HepG2 (cell line): ENCODE data around the gene JAK1. TPM values are rescaled to one million over a fixed set of nuclear protein-coding genes. Genes with fewer than 3 reads are reported as not detected.

Experiments used
- AKAP8 ChIP-seq: sonication (generic); formaldehyde crosslinking; IDR thresholded peaks from 2 replicates; pipeline ENCODE4 v1.5.1; 2020; ENCODE audit warnings: mild to moderate bottlenecking, missing genetic modification reagents
- ARNT2 ChIP-seq: sonication (generic); formaldehyde crosslinking; IDR thresholded peaks from 2 replicates; pipeline ENCODE4 v1.8.0; 2022; ENCODE audit warnings: mild to moderate bottlenecking, low read depth, missing genetic modification reagents, moderate library complexity
- CBX5 ChIP-seq: sonication (generic); formaldehyde crosslinking; IDR thresholded peaks from 2 replicates; pipeline ENCODE4 v1.4.0; 2020; ENCODE audit warnings: missing genetic modification reagents, borderline replicate concordance
- DNMT1 ChIP-seq: sonication (generic); formaldehyde crosslinking; IDR thresholded peaks from 2 replicates; pipeline ENCODE4 v1.5.1; 2020; ENCODE audit warnings: mild to moderate bottlenecking, missing genetic modification reagents
- GZF1 ChIP-seq: sonication (generic); formaldehyde crosslinking; IDR thresholded peaks from 2 replicates; pipeline ENCODE4 v1.5.1; 2020; ENCODE audit warnings: mild to moderate bottlenecking, missing genetic modification reagents
- KLF11 ChIP-seq: IDR thresholded peaks from 2 replicates; pipeline ENCODE4 v1.6.1; 2016; ENCODE audit warnings: missing compliant biosample characterization
- NCOA1 ChIP-seq: sonication (generic); formaldehyde crosslinking; IDR thresholded peaks from 2 replicates; pipeline ENCODE4 v1.9.0; 2021; ENCODE audit warnings: missing genetic modification reagents
- PAX8 ChIP-seq: sonication (generic); formaldehyde crosslinking; IDR thresholded peaks from 2 replicates; pipeline ENCODE4 v1.8.0; 2022; ENCODE audit warnings: mild to moderate bottlenecking, missing genetic modification reagents, borderline replicate concordance
- RCOR2 ChIP-seq: IDR thresholded peaks from 2 replicates; pipeline ENCODE4 v1.6.1; 2016; ENCODE audit warnings: missing biosample characterization, missing genetic modification reagents
- SALL1 ChIP-seq: sonication (generic); formaldehyde crosslinking; IDR thresholded peaks from 2 replicates; pipeline ENCODE4 v1.8.0; 2022; ENCODE audit warnings: mild to moderate bottlenecking, missing genetic modification reagents
- TSC22D2 ChIP-seq: sonication (generic); formaldehyde crosslinking; IDR thresholded peaks from 2 replicates; pipeline ENCODE4 v1.5.1; 2020; ENCODE audit warnings: missing genetic modification reagents, mild to moderate bottlenecking, borderline replicate concordance
- WIZ ChIP-seq: sonication (generic); formaldehyde crosslinking; IDR thresholded peaks from 2 replicates; pipeline ENCODE4 v1.5.1; 2020; ENCODE audit warnings: mild to moderate bottlenecking, missing genetic modification reagents
- ZNF234 ChIP-seq: sonication (generic); formaldehyde crosslinking; conservative IDR thresholded peaks from 2 replicates; pipeline ENCODE4 v1.5.1; 2020; ENCODE audit warnings: mild to moderate bottlenecking, missing genetic modification reagents
- ZNF263 ChIP-seq: sonication (generic); formaldehyde crosslinking; IDR thresholded peaks from 2 replicates; pipeline ENCODE4 v1.4.0; 2020; ENCODE audit warnings: missing genetic modification reagents
- ZNF33B ChIP-seq: sonication (generic); formaldehyde crosslinking; IDR thresholded peaks from 2 replicates; pipeline ENCODE4 v1.5.1; 2020; ENCODE audit warnings: mild to moderate bottlenecking, missing genetic modification reagents
- ZNF383 ChIP-seq: sonication (generic); formaldehyde crosslinking; IDR thresholded peaks from 2 replicates; pipeline ENCODE4 v1.4.0; 2020; ENCODE audit warnings: missing genetic modification reagents, mild to moderate bottlenecking, borderline replicate concordance
- ZNF619 ChIP-seq: sonication (generic); formaldehyde crosslinking; IDR thresholded peaks from 2 replicates; pipeline ENCODE4 v1.4.0; 2020; ENCODE audit warnings: mild to moderate bottlenecking, missing genetic modification reagents
- ZNF652 ChIP-seq: IDR thresholded peaks from 2 replicates; pipeline ENCODE4 v1.6.1; 2016; ENCODE audit warnings: low read depth, borderline replicate concordance
- polyA plus RNA-seq, 8 experiments: library from polyadenylated mRNA; depleted of rRNA in 3 of 8; stranded (reverse) in 7 of 8; unstranded in 1 of 8; fragments of >200 nt; fragmentation: Illumina TruSeq in 4 of 8; extraction: Trizol in 4 of 8; gene quantifications; 2 replicates each; pipeline versions ENCODE4 v1.2.1 to v1.2.3, GENCODE V29; 2011 to 2016; ENCODE audit warnings: low read depth in 4 of 8, missing spikeins in 1 of 8, mixed read lengths in 1 of 8; ENCODE audit not compliant: insufficient read depth in 1 of 8
- total RNA-seq, 5 experiments: library from RNA; depleted of rRNA; stranded (reverse); fragments of >200 nt; fragmentation: Illumina TruSeq; extraction: Trizol; gene quantifications; 2 replicates each; pipeline ENCODE4 v1.2.3, GENCODE V29; 2016; ENCODE audit warnings: low read depth in 1 of 5
- TF ChIP-seq, protein P1 (sequence below): sonication (generic); formaldehyde crosslinking; IDR thresholded peaks from 2 replicates; pipeline ENCODE4 v1.9.0; 2022; ENCODE audit warnings: low read depth, missing genetic modification reagents
- TF ChIP-seq, protein P2 (sequence below): IDR thresholded peaks from 2 replicates; pipeline ENCODE4 v1.6.1; 2016; ENCODE audit warnings: mild to moderate bottlenecking, missing biosample characterization, missing genetic modification reagents
- TF ChIP-seq, protein P3 (sequence below): IDR thresholded peaks from 2 replicates; pipeline ENCODE4 v1.6.1; 2016
- TF ChIP-seq, protein P4 (sequence below): sonication (generic); formaldehyde crosslinking; IDR thresholded peaks from 2 replicates; pipeline ENCODE4 v1.4.0; 2020; ENCODE audit warnings: missing genetic modification reagents
- TF ChIP-seq, protein P5 (sequence below): sonication (generic); formaldehyde crosslinking; conservative IDR thresholded peaks from 2 replicates; pipeline ENCODE4 v1.8.1; 2023; ENCODE audit warnings: missing genetic modification reagents

Gene JAK1
- total and polyA plus RNA-seq, 2 of the 13 experiments (the other 11 are each of a cell fraction or from before 2014, with no cell fraction given), result 23.9 to 42.4 TPM

DNA sequence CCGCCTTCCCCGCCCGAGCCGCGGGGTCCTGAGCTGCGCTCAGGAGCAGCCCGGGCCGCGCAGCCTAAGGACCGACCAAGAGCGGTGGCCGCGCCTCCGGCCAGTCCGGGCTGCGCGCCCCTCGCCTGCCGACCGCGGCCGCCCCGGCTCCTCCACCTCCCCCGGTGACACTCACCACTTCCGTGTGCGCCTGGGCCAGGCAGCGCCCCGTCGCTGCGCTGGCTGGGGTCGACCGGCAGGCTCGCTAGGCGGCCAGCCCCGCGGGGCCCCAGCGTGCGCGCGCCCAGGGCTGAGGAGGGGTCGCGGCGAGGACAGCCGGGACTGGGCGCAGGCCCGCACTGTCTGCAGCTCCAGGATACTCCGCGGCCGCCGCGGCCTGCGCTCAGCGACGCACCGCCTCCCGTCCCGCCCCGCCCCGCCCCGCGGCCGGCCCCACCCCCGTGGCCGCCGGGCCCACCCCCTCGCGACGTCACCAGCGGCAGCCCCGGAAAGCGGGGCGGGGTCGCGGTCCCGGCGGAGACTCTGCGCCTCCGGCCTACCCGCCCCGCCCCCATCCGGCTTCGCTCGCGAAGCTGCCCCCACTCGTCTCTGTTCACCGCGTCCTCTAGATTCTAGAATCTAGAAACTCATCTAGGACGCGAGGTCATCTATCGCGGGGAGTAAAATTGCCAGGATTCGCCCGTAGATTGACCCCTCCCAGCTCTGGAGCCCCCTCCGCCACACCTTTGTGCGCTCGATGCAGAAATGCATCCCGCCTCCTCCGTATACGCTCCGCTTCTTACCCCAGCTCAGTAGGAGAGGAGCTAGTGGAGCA, at the start of gene JAK1 (continued):
- TF ChIP-seq, protein P1, sequence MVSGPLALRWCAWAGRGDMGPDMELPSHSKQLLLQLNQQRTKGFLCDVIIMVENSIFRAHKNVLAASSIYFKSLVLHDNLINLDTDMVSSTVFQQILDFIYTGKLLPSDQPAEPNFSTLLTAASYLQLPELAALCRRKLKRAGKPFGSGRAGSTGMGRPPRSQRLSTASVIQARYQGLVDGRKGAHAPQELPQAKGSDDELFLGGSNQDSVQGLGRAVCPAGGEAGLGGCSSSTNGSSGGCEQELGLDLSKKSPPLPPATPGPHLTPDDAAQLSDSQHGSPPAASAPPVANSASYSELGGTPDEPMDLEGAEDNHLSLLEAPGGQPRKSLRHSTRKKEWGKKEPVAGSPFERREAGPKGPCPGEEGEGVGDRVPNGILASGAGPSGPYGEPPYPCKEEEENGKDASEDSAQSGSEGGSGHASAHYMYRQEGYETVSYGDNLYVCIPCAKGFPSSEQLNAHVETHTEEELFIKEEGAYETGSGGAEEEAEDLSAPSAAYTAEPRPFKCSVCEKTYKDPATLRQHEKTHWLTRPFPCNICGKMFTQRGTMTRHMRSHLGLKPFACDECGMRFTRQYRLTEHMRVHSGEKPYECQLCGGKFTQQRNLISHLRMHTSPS (CRISPR knock-in tag), result no peak
- TF ChIP-seq RCOR2 (CRISPR knock-in tag) (no peak), ZNF652 (CRISPR knock-in tag) (no peak), WIZ (no peak), AKAP8 (CRISPR knock-in tag) (no peak), TSC22D2 (CRISPR knock-in tag) (no peak), ZNF383 (CRISPR knock-in tag) (no peak), DNMT1 (CRISPR knock-in tag) (no peak), GZF1 (CRISPR knock-in tag) (no peak), ARNT2 (CRISPR knock-in tag) (peak; percentile 67), CBX5 (CRISPR knock-in tag) (no peak), PAX8 (CRISPR knock-in tag) (peak; percentile 99; the same call in 1 of the 2 replicates), NCOA1 (CRISPR knock-in tag) (no peak), ZNF263 (no peak), ZNF619 (CRISPR knock-in tag) (no peak), KLF11 (CRISPR knock-in tag) (no peak), SALL1 (peak; percentile 60; the same call in 1 of the 2 replicates), ZNF234 (CRISPR knock-in tag) (no peak), ZNF33B (CRISPR knock-in tag) (no peak)
- TF ChIP-seq, protein P2, sequence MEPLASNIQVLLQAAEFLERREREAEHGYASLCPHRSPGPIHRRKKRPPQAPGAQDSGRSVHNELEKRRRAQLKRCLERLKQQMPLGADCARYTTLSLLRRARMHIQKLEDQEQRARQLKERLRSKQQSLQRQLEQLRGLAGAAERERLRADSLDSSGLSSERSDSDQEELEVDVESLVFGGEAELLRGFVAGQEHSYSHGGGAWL (CRISPR knock-in tag), result no peak
- TF ChIP-seq, protein P3, sequence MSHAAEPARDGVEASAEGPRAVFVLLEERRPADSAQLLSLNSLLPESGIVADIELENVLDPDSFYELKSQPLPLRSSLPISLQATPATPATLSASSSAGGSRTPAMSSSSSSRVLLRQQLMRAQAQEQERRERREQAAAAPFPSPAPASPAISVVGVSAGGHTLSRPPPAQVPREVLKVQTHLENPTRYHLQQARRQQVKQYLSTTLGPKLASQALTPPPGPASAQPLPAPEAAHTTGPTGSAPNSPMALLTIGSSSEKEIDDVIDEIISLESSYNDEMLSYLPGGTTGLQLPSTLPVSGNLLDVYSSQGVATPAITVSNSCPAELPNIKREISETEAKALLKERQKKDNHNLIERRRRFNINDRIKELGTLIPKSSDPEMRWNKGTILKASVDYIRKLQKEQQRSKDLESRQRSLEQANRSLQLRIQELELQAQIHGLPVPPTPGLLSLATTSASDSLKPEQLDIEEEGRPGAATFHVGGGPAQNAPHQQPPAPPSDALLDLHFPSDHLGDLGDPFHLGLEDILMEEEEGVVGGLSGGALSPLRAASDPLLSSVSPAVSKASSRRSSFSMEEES, result no peak
- TF ChIP-seq, protein P4, sequence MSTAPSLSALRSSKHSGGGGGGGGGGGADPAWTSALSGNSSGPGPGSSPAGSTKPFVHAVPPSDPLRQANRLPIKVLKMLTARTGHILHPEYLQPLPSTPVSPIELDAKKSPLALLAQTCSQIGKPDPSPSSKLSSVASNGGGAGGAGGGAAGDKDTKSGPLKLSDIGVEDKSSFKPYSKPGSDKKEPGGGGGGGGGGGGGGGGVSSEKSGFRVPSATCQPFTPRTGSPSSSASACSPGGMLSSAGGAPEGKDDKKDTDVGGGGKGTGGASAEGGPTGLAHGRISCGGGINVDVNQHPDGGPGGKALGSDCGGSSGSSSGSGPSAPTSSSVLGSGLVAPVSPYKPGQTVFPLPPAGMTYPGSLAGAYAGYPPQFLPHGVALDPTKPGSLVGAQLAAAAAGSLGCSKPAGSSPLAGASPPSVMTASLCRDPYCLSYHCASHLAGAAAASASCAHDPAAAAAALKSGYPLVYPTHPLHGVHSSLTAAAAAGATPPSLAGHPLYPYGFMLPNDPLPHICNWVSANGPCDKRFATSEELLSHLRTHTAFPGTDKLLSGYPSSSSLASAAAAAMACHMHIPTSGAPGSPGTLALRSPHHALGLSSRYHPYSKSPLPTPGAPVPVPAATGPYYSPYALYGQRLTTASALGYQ, result no peak
- TF ChIP-seq, protein P5, sequence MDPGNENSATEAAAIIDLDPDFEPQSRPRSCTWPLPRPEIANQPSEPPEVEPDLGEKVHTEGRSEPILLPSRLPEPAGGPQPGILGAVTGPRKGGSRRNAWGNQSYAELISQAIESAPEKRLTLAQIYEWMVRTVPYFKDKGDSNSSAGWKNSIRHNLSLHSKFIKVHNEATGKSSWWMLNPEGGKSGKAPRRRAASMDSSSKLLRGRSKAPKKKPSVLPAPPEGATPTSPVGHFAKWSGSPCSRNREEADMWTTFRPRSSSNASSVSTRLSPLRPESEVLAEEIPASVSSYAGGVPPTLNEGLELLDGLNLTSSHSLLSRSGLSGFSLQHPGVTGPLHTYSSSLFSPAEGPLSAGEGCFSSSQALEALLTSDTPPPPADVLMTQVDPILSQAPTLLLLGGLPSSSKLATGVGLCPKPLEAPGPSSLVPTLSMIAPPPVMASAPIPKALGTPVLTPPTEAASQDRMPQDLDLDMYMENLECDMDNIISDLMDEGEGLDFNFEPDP (CRISPR knock-in tag), result no peak
